Keratinocyte (primary cell): ENCODE measurements around the gene BID. TPM values are rescaled to one million over a fixed set of nuclear protein-coding genes. Genes with fewer than 3 reads are reported as not detected.
"Not testable (repeated sequence)": the region's sequence is repeated elsewhere in the genome, so short reads cannot be mapped to it uniquely, and the experiment has no call there.

Source experiments
- DNase-seq: peaks from one replicate; pipeline ENCODE4 v3.0.0-alpha.2; 2011; ENCODE audit warnings: low read depth, missing footprints, low spot score
- FAIRE-seq: peaks from 2 replicates; lab custom pipeline; 2011; peaks lifted over from hg19 to GRCh38; lab: Jason Lieb, UNC
- H2AFZ ChIP-seq: 2 replicates; pipeline ENCODE4 v1.6.0; 2012; ENCODE audit warnings: low read length, control low read depth, inconsistent platforms; ENCODE audit not compliant: control insufficient read depth
- H3K27ac ChIP-seq: 2 replicates; pipeline ENCODE4 v1.5.1; 2011; ENCODE audit warnings: low read length; ENCODE audit not compliant: control insufficient read depth, insufficient read depth
- H3K27me3 ChIP-seq: 3 replicates; pipeline ENCODE4 v1.6.0; 2011; ENCODE audit warnings: low read length; ENCODE audit not compliant: control insufficient read depth, insufficient read depth; ENCODE audit errors: extremely low read depth
- H3K36me3 ChIP-seq, 2 experiments: 2 replicates in 1 of 2; 3 replicates in 1 of 2; pipeline ENCODE4 v1.5.1; 2011; ENCODE audit warnings: low read length in 2 of 2, mild to moderate bottlenecking in 1 of 2; ENCODE audit not compliant: control insufficient read depth in 2 of 2, insufficient read depth in 2 of 2; ENCODE audit errors: extremely low read depth in 1 of 2
- H3K4me1 ChIP-seq: 3 replicates; pipeline ENCODE4 v1.5.1; 2011; ENCODE audit warnings: low read length; ENCODE audit not compliant: control insufficient read depth, insufficient read depth; ENCODE audit errors: extremely low read depth
- H3K4me2 ChIP-seq: 3 replicates; pipeline ENCODE4 v1.6.0; 2011; ENCODE audit warnings: low read depth, low read length; ENCODE audit not compliant: control insufficient read depth, insufficient read depth; ENCODE audit errors: extremely low read depth
- H3K4me3 ChIP-seq, 3 experiments: fragments of 200-600 bp in 1 of 3; sonication (generic) in 1 of 3; 2 replicates in 2 of 3; 3 replicates in 1 of 3; pipeline ENCODE4 v1.5.1; 2011 to 2016; ENCODE audit warnings: low read length in 3 of 3, mild to moderate bottlenecking in 3 of 3, control low read depth in 2 of 3, inconsistent platforms in 1 of 3, low read depth in 1 of 3, mixed read lengths in 1 of 3, mixed run types in 1 of 3, moderate library complexity in 1 of 3; ENCODE audit not compliant: control insufficient read depth in 2 of 3, insufficient read depth in 2 of 3; ENCODE audit errors: extremely low read depth in 1 of 3
- H3K79me2 ChIP-seq: 2 replicates; pipeline ENCODE4 v1.6.0; 2012; ENCODE audit warnings: low read length; ENCODE audit not compliant: control insufficient read depth, insufficient read depth
- H3K9ac ChIP-seq: 3 replicates; pipeline ENCODE4 v1.6.0; 2011; ENCODE audit warnings: low read length; ENCODE audit not compliant: control insufficient read depth, insufficient read depth; ENCODE audit errors: extremely low read depth
- H3K9me1 ChIP-seq: 3 replicates; pipeline ENCODE4 v1.6.0; 2011; ENCODE audit warnings: low read length; ENCODE audit not compliant: control insufficient read depth, insufficient read depth; ENCODE audit errors: extremely low read depth
- H3K9me3 ChIP-seq: 2 replicates; pipeline ENCODE4 v1.5.1; 2012; ENCODE audit warnings: low read depth, low read length; ENCODE audit not compliant: control insufficient read depth
- H4K20me1 ChIP-seq: 3 replicates; pipeline ENCODE4 v1.6.0; 2011; ENCODE audit warnings: low read length; ENCODE audit not compliant: control insufficient read depth, insufficient read depth; ENCODE audit errors: extremely low read depth
- EZH2 ChIP-seq: IDR thresholded peaks from one replicate; pipeline ENCODE4 v1.6.1; 2012; ENCODE audit warnings: inconsistent platforms, mild to moderate bottlenecking, low read length, moderate library complexity
- dilution Hi-C: fragments of 300-500 bp; cut with MboI; formaldehyde crosslinking; loops from one replicate; pipeline ENCODE4 v1.7.0; 2020; ENCODE audit warnings: low sequenced_read_pairs; ENCODE audit not compliant: extremely low pct_ligation_motif_present
- polyA plus RNA-seq, 5 experiments: library from polyadenylated mRNA; depleted of rRNA in 3 of 5; stranded (reverse) in 3 of 5; stranded (forward) in 1 of 5; unstranded in 1 of 5; fragments of >200 nt; gene quantifications; 1 replicate in 1 of 5; 2 replicates in 3 of 5; 3 replicates in 1 of 5; pipeline versions ENCODE4 v1.2.1 to v1.2.3, GENCODE V29; 2011 to 2012; ENCODE audit warnings: missing spikeins in 2 of 5, low read depth in 1 of 5, low replicate concordance in 1 of 5
- TF ChIP-seq, protein P1 (sequence below), 3 experiments: IDR thresholded peaks in 1 of 3; conservative IDR thresholded peaks in 1 of 3; optimal IDR thresholded peaks in 1 of 3; 2 replicates in 2 of 3; 3 replicates in 1 of 3; pipeline versions ENCODE3 to v1.5.1; 2011; ENCODE audit warnings: low read length in 3 of 3, mild to moderate bottlenecking in 3 of 3, moderate library complexity in 2 of 3, control low read depth in 1 of 3, inconsistent platforms in 1 of 3; ENCODE audit not compliant: insufficient read depth in 2 of 3; ENCODE audit errors: extremely low read depth in 1 of 3

The BID gene
- polyA plus RNA-seq, 1 donor (not counting 4 experiments of a cell fraction or from before 2014, with no cell fraction given) = 46.0 TPM

GRCh38 chr22:17764036-17764435, 10.2 kb downstream of the BID start:
- dilution Hi-C loops = no loop called here
- peaks cover 2% of the 10 kb centered on the region for H3K79me2 ChIP-seq
- DNase-seq = no peak

DNA sequence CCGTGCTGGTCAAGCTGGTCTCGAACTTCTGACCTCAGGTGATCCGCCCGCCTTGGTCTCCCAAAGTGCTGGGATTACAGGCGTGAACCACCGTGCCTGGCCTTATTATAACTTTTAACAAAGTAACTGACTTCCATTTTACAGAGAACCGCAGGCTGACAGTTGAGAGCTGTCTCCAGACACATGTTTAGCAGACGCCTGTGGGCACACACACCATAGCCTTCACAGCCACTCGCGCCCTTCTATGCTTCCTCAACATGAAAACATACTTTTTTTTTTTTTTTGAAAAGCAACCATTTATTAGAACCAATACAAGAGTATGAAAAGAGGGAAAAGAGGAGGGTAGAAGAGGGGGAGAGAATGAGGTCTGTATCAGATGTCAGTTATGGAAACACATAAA, 10.8 kb downstream of the BID start:
- not testable (repeated sequence) for DNase-seq

More at GRCh38 chr22:17764036-17764435, 10.2 kb downstream of the BID start:
- H3K27me3 ChIP-seq = no peaks in the 10 kb centered on the region
- no peaks in the 10 kb centered on the region for H3K4me1 ChIP-seq
- TF ChIP-seq, protein P1, sequence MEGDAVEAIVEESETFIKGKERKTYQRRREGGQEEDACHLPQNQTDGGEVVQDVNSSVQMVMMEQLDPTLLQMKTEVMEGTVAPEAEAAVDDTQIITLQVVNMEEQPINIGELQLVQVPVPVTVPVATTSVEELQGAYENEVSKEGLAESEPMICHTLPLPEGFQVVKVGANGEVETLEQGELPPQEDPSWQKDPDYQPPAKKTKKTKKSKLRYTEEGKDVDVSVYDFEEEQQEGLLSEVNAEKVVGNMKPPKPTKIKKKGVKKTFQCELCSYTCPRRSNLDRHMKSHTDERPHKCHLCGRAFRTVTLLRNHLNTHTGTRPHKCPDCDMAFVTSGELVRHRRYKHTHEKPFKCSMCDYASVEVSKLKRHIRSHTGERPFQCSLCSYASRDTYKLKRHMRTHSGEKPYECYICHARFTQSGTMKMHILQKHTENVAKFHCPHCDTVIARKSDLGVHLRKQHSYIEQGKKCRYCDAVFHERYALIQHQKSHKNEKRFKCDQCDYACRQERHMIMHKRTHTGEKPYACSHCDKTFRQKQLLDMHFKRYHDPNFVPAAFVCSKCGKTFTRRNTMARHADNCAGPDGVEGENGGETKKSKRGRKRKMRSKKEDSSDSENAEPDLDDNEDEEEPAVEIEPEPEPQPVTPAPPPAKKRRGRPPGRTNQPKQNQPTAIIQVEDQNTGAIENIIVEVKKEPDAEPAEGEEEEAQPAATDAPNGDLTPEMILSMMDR (optimal IDR thresholded peaks at IDR 0.05 in 1 of 3, IDR thresholded peaks at IDR 0.05 in 1 of 3, conservative IDR thresholded peaks at IDR 0.05 in 1 of 3; ENCODE audit: extremely low read depth in 1 of 3, insufficient read depth in 2 of 3, low read length in 3 of 3) = no peak
- TF ChIP-seq EZH2 = no peak
- no peaks in the 10 kb centered on the region for H3K36me3 ChIP-seq
- H3K9ac ChIP-seq = no peak overlapping the region
- H2AFZ ChIP-seq = no peak overlapping the region
- no peaks in the 10 kb centered on the region for H3K9me3 ChIP-seq
- FAIRE-seq = no peak
- H3K9me1 ChIP-seq = no peaks in the 10 kb centered on the region
- no peak overlapping the region for H3K4me2 ChIP-seq
- no peak overlapping the region for H3K27ac ChIP-seq
- no peaks in the 10 kb centered on the region for H4K20me1 ChIP-seq
- no peak overlapping the region for H3K4me3 ChIP-seq

DNA sequence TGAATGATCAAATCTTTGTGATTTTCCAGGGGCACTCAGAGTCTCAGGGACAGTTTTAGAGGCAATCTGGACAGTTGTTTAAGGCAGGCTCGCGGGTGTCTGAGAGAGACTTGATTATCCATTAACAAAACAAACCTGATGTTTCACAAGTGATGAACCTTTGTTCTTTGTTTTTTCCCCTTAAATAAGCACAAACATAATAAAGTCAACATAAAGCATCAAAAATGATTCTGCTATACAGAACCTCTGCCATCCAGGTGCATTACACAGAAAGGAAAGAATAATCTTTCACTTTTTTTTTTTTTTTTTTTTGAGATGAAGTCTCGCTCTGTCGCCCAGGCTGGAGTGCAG, 13.2 kb downstream of the BID start:
- no peaks in the 10 kb centered on the region for H3K79me2 ChIP-seq
- FAIRE-seq = no peak
- no peak for TF ChIP-seq EZH2
- TF ChIP-seq, protein P1 (optimal IDR thresholded peaks at IDR 0.05 in 1 of 3, IDR thresholded peaks at IDR 0.05 in 1 of 3, conservative IDR thresholded peaks at IDR 0.05 in 1 of 3; ENCODE audit: extremely low read depth in 1 of 3, insufficient read depth in 2 of 3, low read length in 3 of 3) = no peak

More for the DNA sequence above, 10.8 kb downstream of the BID start:
- dilution Hi-C loops, H3K79me2 ChIP-seq, H2AFZ ChIP-seq, FAIRE-seq, H3K27ac ChIP-seq, H3K9me3 ChIP-seq, H3K9me1 ChIP-seq, H3K36me3 ChIP-seq, H3K4me2 ChIP-seq, H3K4me3 ChIP-seq, H4K20me1 ChIP-seq, H3K9ac ChIP-seq, H3K27me3 ChIP-seq, H3K4me1 ChIP-seq: not testable (repeated sequence)

More for the DNA sequence above, 13.2 kb downstream of the BID start:
- Histone ChIP-seq H3K4me2 (no peak overlapping the region), H3K4me3 (no peak overlapping the region), H3K27me3 (no peaks in the 10 kb centered on the region), H2AFZ (no peak overlapping the region), H3K9ac (no peak overlapping the region), H3K4me1 (no peaks in the 10 kb centered on the region), H3K9me1 (no peaks in the 10 kb centered on the region), H3K9me3 (no peaks in the 10 kb centered on the region), H3K27ac (no peak overlapping the region), H4K20me1 (no peaks in the 10 kb centered on the region), H3K36me3 (no peaks in the 10 kb centered on the region)
- dilution Hi-C loops = no loop called here
- DNase-seq = no peak
